ENCODE measurements around the gene S100Z.

- TF ChIP-seq ZNF274 (IDR thresholded peaks at IDR 0.05; ENCODE audit: borderline replicate concordance, extremely low read depth, low read length) = no peak
- no peak for TF ChIP-seq CTCF (IDR thresholded peaks at IDR 0.05; ENCODE audit: control extremely low read depth in 1 of 3, insufficient read depth in 1 of 3, low read depth in 1 of 3, low read length in 3 of 3)
- TF ChIP-seq ATF3 (IDR thresholded peaks at IDR 0.05; ENCODE audit: insufficient read depth, low read depth, low read length) = no peak
- no peak for TF ChIP-seq TAF1 (IDR thresholded peaks at IDR 0.05; ENCODE audit: low read depth, low read length)
- no peak for TF ChIP-seq KDM1A (IDR thresholded peaks at IDR 0.05; ENCODE audit: borderline replicate concordance, low read length)
- TF ChIP-seq CREB1 (IDR thresholded peaks at IDR 0.05) = no peak
Observed at GRCh38 chr5:76850543-76851145, 830 bp downstream of the S100Z start.
